ENCODE measurements around the gene RIOX2.

DNA sequence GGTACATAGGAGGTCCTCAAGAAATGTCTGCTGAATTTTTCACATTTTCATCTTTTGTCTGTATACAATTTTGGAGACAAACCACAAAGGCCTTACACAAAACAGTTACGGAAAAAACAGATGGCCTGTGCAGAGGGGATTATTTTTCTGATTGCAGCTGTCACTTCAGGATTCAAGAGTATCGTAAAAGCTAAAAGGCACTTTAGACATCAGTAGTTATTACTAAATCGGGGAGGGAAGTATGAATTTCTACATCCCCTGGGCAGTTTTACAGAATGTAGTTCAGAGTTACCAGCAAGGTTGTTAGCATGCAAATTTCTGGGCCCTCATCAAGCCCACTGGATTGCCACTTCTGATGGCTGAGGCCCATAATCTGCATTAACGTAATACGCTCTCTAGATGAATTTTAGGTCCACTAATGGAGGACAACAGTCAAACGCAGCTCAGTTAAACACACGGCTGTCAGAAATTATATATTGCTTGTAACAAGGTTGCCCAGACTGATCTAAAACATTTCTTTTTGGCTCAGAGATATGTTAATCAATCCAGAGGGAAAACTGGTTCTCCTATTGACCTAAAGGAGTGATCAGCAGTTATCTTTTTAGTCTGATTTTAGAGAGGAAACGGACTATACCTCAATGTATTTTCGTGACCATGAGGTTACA is 1.1 kb downstream of the RIOX2 start:
- no peak for TF ChIP-seq TAF1 (IDR thresholded peaks at IDR 0.05; ENCODE audit: borderline replicate concordance, low read depth, low read length)
- TF ChIP-seq POLR2A (IDR thresholded peaks at IDR 0.05; ENCODE audit: low read depth, low read length), result no peak
